Trophoblast cell (in vitro differentiated cells and primary cell): Measurements from ENCODE around the gene PIP5KL1.

ENCODE experiments used
- DNase-seq, 2 donors: peaks; one replicate each; pipeline ENCODE4 v3.0.0-alpha.2; 2016
- H2AFZ ChIP-seq: 2 replicates; pipeline ENCODE4 v1.6.1; 2013; ENCODE audit warnings: low read length, moderate library complexity, mild to moderate bottlenecking; ENCODE audit not compliant: insufficient read depth, poor library complexity
- H2AK5ac ChIP-seq: 2 replicates; pipeline ENCODE4 v1.6.1; 2013; ENCODE audit warnings: mild to moderate bottlenecking, low read length
- H2BK120ac ChIP-seq: 2 replicates; pipeline ENCODE4 v1.6.1; 2013; ENCODE audit warnings: low read length, mild to moderate bottlenecking, moderate library complexity; ENCODE audit not compliant: insufficient read depth, poor library complexity
- H2BK12ac ChIP-seq: 2 replicates; pipeline ENCODE4 v1.6.1; 2013; ENCODE audit warnings: mild to moderate bottlenecking, low read length, moderate library complexity
- H2BK5ac ChIP-seq: 2 replicates; pipeline ENCODE4 v1.6.1; 2013; ENCODE audit warnings: low read length, low read depth, moderate library complexity, mild to moderate bottlenecking; ENCODE audit not compliant: poor library complexity
- H3K14ac ChIP-seq: 2 replicates; pipeline ENCODE4 v1.6.1; 2013; ENCODE audit warnings: mild to moderate bottlenecking, low read length
- H3K18ac ChIP-seq: 2 replicates; pipeline ENCODE4 v1.6.1; 2013; ENCODE audit warnings: mild to moderate bottlenecking, low read length
- H3K23ac ChIP-seq: 2 replicates; pipeline ENCODE4 v1.6.1; 2013; ENCODE audit warnings: low read length
- H3K27ac ChIP-seq: 2 replicates; pipeline ENCODE4 v1.5.1; 2013; ENCODE audit warnings: low read depth, mild to moderate bottlenecking, inconsistent platforms, low read length, moderate library complexity
- H3K27me3 ChIP-seq: 2 replicates; pipeline ENCODE4 v1.6.1; 2013; ENCODE audit warnings: inconsistent platforms, mild to moderate bottlenecking, low read length, moderate library complexity; ENCODE audit not compliant: insufficient read depth
- H3K36me3 ChIP-seq, 2 experiments: 1 replicate in 1 of 2; 2 replicates in 1 of 2; pipeline ENCODE4 v1.6.1; 2013; ENCODE audit warnings: low read length in 2 of 2, mild to moderate bottlenecking in 2 of 2, moderate library complexity in 1 of 2; ENCODE audit not compliant: insufficient read depth in 2 of 2, control insufficient read depth in 1 of 2
- H3K4ac ChIP-seq: 2 replicates; pipeline ENCODE4 v1.6.1; 2013; ENCODE audit warnings: low read depth, mild to moderate bottlenecking, low read length, moderate library complexity
- H3K4me1 ChIP-seq, 2 experiments: 1 replicate in 1 of 2; 2 replicates in 1 of 2; pipeline ENCODE4 v1.6.1; 2013; ENCODE audit warnings: low read length in 2 of 2, mild to moderate bottlenecking in 2 of 2, moderate library complexity in 1 of 2; ENCODE audit not compliant: insufficient read depth in 2 of 2, control insufficient read depth in 1 of 2
- H3K4me2 ChIP-seq: 2 replicates; pipeline ENCODE4 v1.6.1; 2013; ENCODE audit warnings: inconsistent platforms, mild to moderate bottlenecking, low read length, moderate library complexity
- H3K4me3 ChIP-seq: 2 replicates; pipeline ENCODE4 v1.5.1; 2013; ENCODE audit warnings: mild to moderate bottlenecking, low read depth, low read length, inconsistent platforms
- H3K79me1 ChIP-seq: one replicate; pipeline ENCODE4 v1.6.1; 2013; ENCODE audit warnings: low read length
- H3K79me2 ChIP-seq: 2 replicates; pipeline ENCODE4 v1.6.1; 2013; ENCODE audit warnings: low read length, mild to moderate bottlenecking; ENCODE audit not compliant: control insufficient read depth, insufficient read depth, poor library complexity
- H3K9ac ChIP-seq: 2 replicates; pipeline ENCODE4 v1.6.1; 2013; ENCODE audit warnings: mild to moderate bottlenecking, low read length
- H3K9me3 ChIP-seq: 2 replicates; pipeline ENCODE4 v1.6.1; 2013; ENCODE audit warnings: low read depth, mild to moderate bottlenecking, control low read depth, inconsistent platforms, low read length; ENCODE audit not compliant: insufficient read depth
- H4K12ac ChIP-seq: 2 replicates; pipeline ENCODE4 v1.6.1; 2013; ENCODE audit warnings: low read depth, mild to moderate bottlenecking, low read length, moderate library complexity
- H4K8ac ChIP-seq: 2 replicates; pipeline ENCODE4 v1.6.1; 2013; ENCODE audit warnings: low read depth, mild to moderate bottlenecking, low read length, moderate library complexity
- H4K91ac ChIP-seq: one replicate; pipeline ENCODE4 v1.6.1; 2013; ENCODE audit warnings: low read depth, mild to moderate bottlenecking, low read length, moderate library complexity
- WGBS: extraction: QIAGEN DNeasy Blood & Tissue Kit; methylation state at CpG from one replicate; pipeline ENCODE4 v1.1.7; 2013; ENCODE audit warnings: missing lambda C conversion rate; ENCODE audit not compliant: insufficient read length, insufficient coverage; ENCODE audit errors: extremely low coverage; 5-methylcytosine and 5-hydroxymethylcytosine counted together

The PIP5KL1 gene

DNA sequence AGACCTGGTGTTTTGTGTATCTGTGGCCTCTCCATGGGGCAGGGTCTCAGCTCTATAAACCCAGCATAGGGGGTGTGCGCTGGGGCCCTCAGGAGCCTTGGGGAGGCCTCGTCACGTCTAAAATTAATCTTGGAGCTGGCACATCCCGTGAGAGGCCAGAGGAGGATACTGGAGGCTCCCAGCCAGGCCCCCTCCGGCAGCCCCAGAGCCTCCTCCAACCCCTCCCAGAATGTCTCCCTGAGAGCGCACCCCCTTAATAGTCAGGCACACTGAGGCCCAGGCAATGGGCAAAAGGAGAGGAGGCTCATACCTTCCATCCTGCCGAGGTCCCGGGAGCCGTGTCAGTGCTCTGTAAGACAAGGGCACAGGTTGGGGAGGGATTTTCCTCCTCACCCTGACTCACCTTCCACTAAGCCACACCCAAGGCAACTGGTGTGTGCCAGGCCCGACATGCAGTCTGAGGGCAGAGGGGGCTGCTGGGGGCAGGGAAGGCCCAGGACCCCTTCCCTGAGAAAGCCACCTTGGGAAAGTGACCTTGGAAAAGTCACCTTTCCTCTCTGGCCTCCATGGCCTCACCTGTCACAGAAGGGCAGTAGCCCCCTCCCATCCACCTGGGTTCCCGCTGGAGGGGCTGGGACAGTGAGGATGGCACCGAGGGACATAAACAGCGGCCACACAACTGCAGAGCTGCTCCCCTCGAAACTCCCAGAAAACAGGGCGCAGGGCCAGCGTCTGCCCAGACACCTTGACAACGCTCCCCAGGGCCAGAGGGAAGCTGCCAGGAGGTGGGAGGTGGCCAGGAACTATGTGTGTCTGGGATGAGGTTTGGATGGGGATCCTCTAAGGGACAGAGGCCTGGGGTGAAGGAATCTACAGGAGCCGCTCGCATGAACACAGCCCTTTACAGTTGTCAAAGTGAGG is 56.0 kb downstream of the PIP5KL1 start:
- H3K4ac ChIP-seq = no peak overlapping the region
- peaks cover 21 to 24% of the 10 kb centered on the region in 2 experiments for H3K4me1 ChIP-seq
- no peak overlapping the region for H2BK12ac ChIP-seq
- H2BK120ac ChIP-seq = no peak overlapping the region
- H3K27ac ChIP-seq = no peak overlapping the region
- no CpG with 5 or more reads among the region's 19 CpGs for WGBS
- H4K91ac ChIP-seq = peak overlapping the region; percentile 60
- peak overlapping the region; percentile 11 for H2AK5ac ChIP-seq
- H3K9ac ChIP-seq = no peak overlapping the region
- no peak overlapping the region for H3K14ac ChIP-seq
- H2BK5ac ChIP-seq = no peak overlapping the region
- H4K8ac ChIP-seq = no peak overlapping the region
- H3K23ac ChIP-seq = no peak overlapping the region
- peaks cover 7 to 11% of the 10 kb centered on the region in 2 experiments for H3K36me3 ChIP-seq
- H3K79me2 ChIP-seq = peaks cover 7% of the 10 kb centered on the region
- H3K9me3 ChIP-seq = peaks cover 2% of the 10 kb centered on the region
- H2AFZ ChIP-seq = no peak overlapping the region
- no peak overlapping the region for H3K4me2 ChIP-seq
- no peak overlapping the region for H3K4me3 ChIP-seq
- no peak overlapping the region for H4K12ac ChIP-seq
- no peaks in the 10 kb centered on the region for H3K27me3 ChIP-seq
- DNase-seq = no peak
- peaks cover 13% of the 10 kb centered on the region for H3K79me1 ChIP-seq
- no peak overlapping the region for H3K18ac ChIP-seq

DNA sequence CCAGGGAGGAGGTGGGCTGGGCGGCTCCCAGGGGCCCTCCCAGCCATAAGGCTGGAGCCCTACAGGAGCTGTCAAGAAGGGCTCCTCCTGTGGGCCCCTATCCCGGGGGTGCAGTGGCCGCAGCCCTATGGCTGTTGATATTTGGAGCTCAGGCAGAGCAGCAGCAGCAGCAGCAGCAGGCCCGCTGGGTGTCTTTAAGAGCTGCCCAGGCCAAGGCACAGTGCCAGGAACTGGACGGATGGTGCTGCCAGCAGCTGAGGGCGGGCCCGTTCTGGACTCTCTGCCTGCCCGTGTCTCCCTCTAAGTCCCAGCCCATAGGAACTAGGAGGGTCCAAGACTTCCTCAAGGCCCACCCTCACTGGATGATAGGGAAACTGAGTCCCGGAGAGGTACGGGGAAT is 56.7 kb downstream of the PIP5KL1 start:
- H3K79me1 ChIP-seq = peaks cover 19% of the 10 kb centered on the region
- H2AK5ac ChIP-seq = no peak overlapping the region
- H3K4me2 ChIP-seq = no peak overlapping the region
- no peak overlapping the region for H3K27ac ChIP-seq
- no peak overlapping the region for H2BK120ac ChIP-seq
- H2AFZ ChIP-seq = no peak overlapping the region
- no peak overlapping the region for H3K18ac ChIP-seq
- peaks cover 27 to 28% of the 10 kb centered on the region in 2 experiments for H3K4me1 ChIP-seq
- H3K14ac ChIP-seq = no peak overlapping the region
- no peak overlapping the region for H2BK12ac ChIP-seq
- H3K27me3 ChIP-seq = no peaks in the 10 kb centered on the region
- no peak for DNase-seq
- peaks cover 2% of the 10 kb centered on the region for H3K9me3 ChIP-seq
- no peak overlapping the region for H4K12ac ChIP-seq
- peaks cover 8 to 11% of the 10 kb centered on the region in 2 experiments for H3K36me3 ChIP-seq
- no peak overlapping the region for H3K23ac ChIP-seq
- peaks cover 7% of the 10 kb centered on the region for H3K79me2 ChIP-seq
- H4K8ac ChIP-seq = no peak overlapping the region
- no CpG with 5 or more reads among the region's 10 CpGs for WGBS
- H3K4ac ChIP-seq = no peak overlapping the region
- H3K9ac ChIP-seq = no peak overlapping the region
- H4K91ac ChIP-seq = no peak overlapping the region
- no peak overlapping the region for H3K4me3 ChIP-seq
- H2BK5ac ChIP-seq = no peak overlapping the region

DNA sequence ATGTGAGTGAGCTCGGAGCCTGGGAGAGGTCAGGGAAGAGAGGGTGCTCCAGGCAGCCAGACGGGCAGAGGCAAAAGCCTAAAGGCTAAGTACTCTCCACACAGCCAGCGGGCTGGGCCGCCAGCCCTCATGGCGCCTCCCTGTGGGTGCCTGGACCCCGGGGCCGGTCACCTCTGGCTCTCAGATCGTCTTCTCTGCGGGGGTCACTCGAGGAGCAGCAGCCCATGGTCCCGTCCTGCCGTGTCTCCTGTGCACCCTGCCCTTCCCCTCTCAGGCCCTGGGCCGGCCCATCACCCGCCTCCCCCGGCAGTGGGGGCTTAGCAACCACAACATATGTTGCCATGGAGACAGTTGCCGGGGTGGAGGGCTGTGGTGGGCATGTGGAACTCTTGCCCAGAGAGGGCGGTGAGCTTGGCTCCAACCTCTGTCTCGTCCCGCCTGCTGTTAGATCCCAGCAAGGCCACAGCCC is 57.3 kb downstream of the PIP5KL1 start:
- Histone ChIP-seq H3K14ac (no peak overlapping the region), H4K12ac (no peak overlapping the region), H3K9me3 (peaks cover 2% of the 10 kb centered on the region), H3K27me3 (no peaks in the 10 kb centered on the region), H2BK5ac (no peak overlapping the region), H3K27ac (no peak overlapping the region), H2AFZ (no peak overlapping the region), H2AK5ac (no peak overlapping the region), H4K8ac (no peak overlapping the region), H4K91ac (no peak overlapping the region), H3K9ac (no peak overlapping the region), H3K79me2 (peaks cover 7% of the 10 kb centered on the region), H3K4ac (no peak overlapping the region), H3K23ac (no peak overlapping the region), H2BK12ac (no peak overlapping the region), H3K79me1 (peaks cover 25% of the 10 kb centered on the region), H3K36me3 (peaks cover 9 to 11% of the 10 kb centered on the region in 2 experiments), H3K18ac (no peak overlapping the region), H3K4me3 (no peak overlapping the region), H3K4me1 (peaks cover 33% of the 10 kb centered on the region in 2 experiments), H2BK120ac (no peak overlapping the region), H3K4me2 (no peak overlapping the region)
- no CpG with 5 or more reads among the region's 19 CpGs for WGBS
- no peak for DNase-seq

DNA sequence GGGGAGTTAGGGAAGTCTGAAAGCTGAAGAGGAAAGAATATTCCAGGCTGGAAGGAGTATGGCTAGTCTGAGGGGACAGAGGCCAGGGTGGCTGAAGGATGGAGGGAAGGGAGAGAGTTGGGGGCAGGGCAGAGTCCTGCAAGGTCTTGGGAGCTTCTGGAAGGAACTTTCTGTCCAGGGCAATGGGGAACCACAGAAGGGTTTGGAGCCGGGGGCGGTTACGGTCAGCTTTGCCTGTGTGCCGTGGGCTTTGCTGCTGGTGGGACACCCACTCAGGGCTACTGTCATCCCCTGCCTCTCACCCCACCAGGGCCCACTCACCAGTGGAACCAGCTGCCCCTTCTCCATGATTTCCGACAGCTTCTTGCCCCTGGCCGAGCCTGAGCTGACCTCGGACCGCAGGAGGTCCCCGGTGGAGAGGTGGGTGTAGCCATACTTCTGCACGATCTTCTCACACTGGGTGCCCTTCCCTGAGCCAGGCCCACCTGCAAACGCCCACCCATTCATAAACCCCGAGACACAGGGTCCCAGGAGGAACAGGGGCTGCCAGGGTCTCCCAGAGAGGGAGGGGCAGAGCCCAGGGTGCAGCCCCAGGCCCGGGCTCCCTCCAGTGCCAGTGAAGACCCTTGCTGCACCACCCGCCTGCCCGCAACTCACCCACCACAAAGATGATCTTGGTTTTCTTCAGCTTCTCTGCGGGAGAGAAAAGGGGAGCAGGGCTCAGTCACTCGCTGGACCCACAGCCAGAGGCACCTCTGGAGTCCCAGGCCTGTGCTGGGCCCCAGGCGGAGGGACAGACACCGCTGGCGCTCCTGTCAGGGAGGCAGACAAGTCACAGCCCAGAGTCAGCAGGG is 58.0 kb downstream of the PIP5KL1 start:
- Histone ChIP-seq H3K14ac (no peak overlapping the region), H3K4ac (no peak overlapping the region), H3K4me2 (no peak overlapping the region), H3K27ac (no peak overlapping the region), H3K9ac (no peak overlapping the region), H2BK12ac (no peak overlapping the region), H2AFZ (no peak overlapping the region), H3K79me2 (peaks cover 5% of the 10 kb centered on the region), H3K18ac (no peak overlapping the region), H4K12ac (no peak overlapping the region), H4K8ac (no peak overlapping the region), H3K4me3 (no peak overlapping the region), H4K91ac (peak overlapping the region; percentile 21), H3K23ac (no peak overlapping the region), H3K4me1 (peaks cover 34 to 35% of the 10 kb centered on the region in 2 experiments), H2BK120ac (no peak overlapping the region), H2AK5ac (no peak overlapping the region), H2BK5ac (no peak overlapping the region), H3K27me3 (no peaks in the 10 kb centered on the region), H3K79me1 (peaks cover 26% of the 10 kb centered on the region), H3K9me3 (peaks cover 2% of the 10 kb centered on the region), H3K36me3 (peaks cover 9 to 11% of the 10 kb centered on the region in 2 experiments)
- WGBS = no CpG with 5 or more reads among the region's 20 CpGs
- DNase-seq = no peak
